Adrenal gland (tissue), 5 donors: ENCODE results near the gene NOP56.

Source experiments
- POLR2A ChIP-seq, 2 donors: fragments of 450-650 bp; IDR thresholded peaks; one replicate each; pipeline ENCODE4 v1.6.1; 2017; ENCODE audit warnings: antibody characterized with exemption in 2 of 2, mild to moderate bottlenecking in 2 of 2, moderate library complexity in 1 of 2
- TF ChIP-seq, protein P1 (sequence below), 6 experiments: fragments of 450-650 bp in 4 of 6; fragments of 200-600 bp in 2 of 6; sonication (generic) in 1 of 6; IDR thresholded peaks; 1 replicate in 5 of 6; 2 replicates in 1 of 6; pipeline versions ENCODE4 v1.5.1 to v1.8.0; 2016 to 2021; ENCODE audit warnings: antibody characterized with exemption in 6 of 6, mild to moderate bottlenecking in 2 of 6, moderate library complexity in 1 of 6
- donor health status: DM: no; HTN: no; CAD: no.

- TF ChIP-seq POLR2A (IDR thresholded peaks at IDR 0.05) = no peak
- TF ChIP-seq, protein P1, sequence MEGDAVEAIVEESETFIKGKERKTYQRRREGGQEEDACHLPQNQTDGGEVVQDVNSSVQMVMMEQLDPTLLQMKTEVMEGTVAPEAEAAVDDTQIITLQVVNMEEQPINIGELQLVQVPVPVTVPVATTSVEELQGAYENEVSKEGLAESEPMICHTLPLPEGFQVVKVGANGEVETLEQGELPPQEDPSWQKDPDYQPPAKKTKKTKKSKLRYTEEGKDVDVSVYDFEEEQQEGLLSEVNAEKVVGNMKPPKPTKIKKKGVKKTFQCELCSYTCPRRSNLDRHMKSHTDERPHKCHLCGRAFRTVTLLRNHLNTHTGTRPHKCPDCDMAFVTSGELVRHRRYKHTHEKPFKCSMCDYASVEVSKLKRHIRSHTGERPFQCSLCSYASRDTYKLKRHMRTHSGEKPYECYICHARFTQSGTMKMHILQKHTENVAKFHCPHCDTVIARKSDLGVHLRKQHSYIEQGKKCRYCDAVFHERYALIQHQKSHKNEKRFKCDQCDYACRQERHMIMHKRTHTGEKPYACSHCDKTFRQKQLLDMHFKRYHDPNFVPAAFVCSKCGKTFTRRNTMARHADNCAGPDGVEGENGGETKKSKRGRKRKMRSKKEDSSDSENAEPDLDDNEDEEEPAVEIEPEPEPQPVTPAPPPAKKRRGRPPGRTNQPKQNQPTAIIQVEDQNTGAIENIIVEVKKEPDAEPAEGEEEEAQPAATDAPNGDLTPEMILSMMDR (IDR thresholded peaks at IDR 0.05) = no peak
These were observed 45.9 kb upstream of the NOP56 start for GRCh38 chr20:2606507-2607006.
